K562 treated with DMSO at 1 percent for 4 hours (cell line): ENCODE data around the gene MINDY3. TPM values are rescaled to one million over a fixed set of nuclear protein-coding genes. Genes with fewer than 3 reads are reported as not detected.

Source experiments
- total RNA-seq: library from RNA; unstranded; fragments of 300-600 nt; gene quantifications from 2 replicates; pipeline ENCODE4 v1.2.3, GENCODE V29; 2022; ENCODE audit not compliant: insufficient read depth

Gene MINDY3
- 14.9 and 15.6 TPM in 2 replicates for total RNA-seq

DNA sequence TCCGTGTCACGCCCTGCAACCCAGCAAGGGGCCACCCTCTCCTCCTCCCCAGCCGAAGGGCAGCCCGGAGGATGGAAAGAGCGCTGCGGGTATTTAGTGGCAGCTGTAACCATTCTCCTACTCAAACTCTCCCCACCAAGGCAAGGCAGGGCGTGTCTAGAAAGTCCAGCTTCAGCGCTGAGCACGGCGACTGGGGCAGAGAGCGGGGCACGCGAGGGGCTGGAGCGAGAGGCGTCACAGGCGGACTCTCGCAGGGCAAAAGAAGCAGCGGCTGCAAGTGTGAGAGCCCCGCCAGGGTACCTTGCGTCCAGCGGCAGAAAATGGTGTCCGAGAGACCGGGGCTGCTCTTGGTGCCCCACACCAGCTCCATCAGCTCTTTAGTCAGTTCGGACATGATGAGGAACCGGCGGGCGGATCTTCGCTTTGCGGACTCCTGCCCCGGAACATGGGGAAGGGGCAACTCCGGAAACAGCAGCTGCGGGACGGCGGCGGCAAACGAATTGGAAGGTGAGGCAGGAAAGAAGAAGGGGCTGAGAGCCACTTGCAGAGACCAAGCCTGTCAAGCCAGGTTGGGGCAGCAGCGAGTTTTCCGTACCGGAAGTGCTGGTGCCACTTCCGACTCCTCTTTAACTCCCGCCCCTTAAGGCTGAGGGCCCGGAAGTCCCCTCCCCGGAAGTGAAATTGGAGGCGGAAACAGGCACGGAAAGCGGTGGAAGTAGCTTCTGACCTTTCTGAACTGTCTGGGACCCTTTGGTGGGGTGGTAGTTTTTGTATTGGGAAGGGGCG, at the start of gene MINDY3:
MINDY3 (minus strand) TSS at position 602 of the 786 bp plus-strand sequence; CDS start at position 394, 208 bp downstream.

Other genes with a start within 250 kb of the MINDY3 start
- gene ITGA8, start 140.6 kb downstream of the MINDY3 start, total RNA-seq: not detected in 2 replicates